DMS 273 (cell line): Measurements from ENCODE around the gene TTC7B.
A peak's percentile ranks its signal among the peaks of the same experiment; 100 is the strongest.

Experiments
- DNase-seq: peaks from one replicate; lab custom pipeline; 2025; ENCODE audit not compliant: unreplicated experiment; lab: John Stamatoyannopoulos, UW

TTC7B gene

DNA sequence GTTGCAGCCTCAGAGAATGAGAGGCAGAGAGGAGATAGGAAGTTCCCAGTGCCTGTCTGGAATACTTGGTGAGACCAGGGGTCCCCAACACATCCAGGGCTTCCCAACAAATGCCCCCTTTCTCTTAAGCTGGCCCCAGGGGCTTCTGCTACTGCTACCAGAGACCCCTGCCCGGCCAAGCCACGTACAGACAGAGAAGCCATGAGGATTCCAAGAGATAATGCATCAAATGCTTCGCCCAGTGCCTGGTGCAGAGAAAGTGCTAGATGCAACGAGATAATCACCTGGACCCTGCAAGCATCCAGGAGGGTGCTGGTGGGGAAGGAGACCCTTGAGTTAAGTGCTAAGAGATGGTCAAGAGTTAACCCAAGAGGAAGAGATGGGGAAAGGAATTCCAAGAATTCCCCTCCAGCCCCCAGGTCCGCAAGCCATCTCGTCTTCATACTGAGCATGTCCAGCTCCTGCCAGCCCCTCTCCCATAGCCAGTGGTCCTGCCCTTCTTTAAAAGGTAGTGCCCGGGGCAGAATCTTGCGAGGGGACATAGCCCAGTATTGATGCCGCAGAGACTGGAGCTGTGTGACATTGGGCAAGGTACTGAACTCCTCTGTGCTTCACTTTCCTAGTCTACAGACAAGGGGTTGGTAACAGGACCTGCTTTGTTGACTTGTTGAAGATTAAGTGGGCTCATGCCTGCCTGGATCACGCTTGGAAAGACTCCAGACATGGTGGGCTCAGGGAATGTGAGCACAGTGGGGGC lies 316.1 kb downstream of the TTC7B start:
- DNase-seq = no peak

DNA sequence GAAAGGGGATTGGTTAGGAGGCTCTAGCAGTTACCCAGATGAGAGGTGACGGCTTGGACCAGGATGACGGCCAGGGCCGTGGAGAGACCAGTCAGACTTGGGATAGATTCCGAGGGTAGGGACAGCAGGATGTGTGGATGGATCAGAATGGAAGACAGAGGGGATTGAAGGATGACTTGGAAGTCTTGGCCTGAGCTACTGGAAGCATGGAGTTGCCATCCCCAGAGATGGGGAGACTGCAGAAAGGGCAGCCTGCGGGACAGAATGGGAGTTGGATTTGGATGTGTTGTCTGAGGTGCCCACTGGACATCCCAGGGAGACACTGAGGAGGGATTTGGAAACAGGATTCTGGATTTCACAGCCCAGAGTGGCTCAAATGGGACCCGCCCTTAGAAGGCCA lies 317.1 kb downstream of the TTC7B start:
- no peak for DNase-seq

DNA sequence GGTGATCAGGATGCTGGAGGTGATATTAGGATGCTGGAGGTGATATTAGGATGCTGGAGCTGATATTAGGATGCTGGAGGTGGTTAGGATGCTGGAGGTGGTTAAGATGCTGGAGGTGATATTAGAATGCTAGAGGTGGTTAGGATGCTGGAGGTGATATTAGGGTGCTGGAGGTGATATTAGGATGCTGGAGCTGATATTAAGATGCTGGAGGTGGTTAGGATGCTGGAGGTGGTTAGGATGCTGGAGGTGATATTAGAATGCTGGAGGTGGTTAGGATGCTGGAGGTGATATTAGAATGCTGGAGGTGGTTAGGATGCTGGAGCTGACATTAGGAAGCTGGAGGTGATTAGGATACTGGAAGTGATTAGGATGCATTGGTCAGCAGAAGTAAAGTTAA lies 318.0 kb downstream of the TTC7B start:
- no peak for DNase-seq

DNA sequence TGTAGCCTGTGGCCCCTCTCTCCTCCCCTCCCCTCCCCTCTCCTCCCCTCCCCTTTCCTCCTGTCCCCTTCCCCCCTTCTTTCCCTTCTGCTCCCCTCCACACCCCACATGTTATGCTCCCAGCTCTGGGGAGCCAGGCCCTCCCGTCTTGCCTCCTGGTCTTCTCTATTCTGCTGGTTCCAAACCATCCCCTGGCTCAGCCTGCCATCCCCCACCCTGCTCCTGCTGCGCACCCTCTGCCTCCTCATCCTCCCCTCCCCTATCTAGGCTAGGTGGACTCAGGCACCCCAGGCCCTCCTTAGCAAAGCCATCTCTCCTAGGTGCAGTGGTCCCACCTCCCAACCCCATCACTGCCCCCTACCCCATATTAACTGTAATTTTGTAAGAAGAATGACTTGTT lies 319.9 kb downstream of the TTC7B start:
- DNase-seq = no peak

DNA sequence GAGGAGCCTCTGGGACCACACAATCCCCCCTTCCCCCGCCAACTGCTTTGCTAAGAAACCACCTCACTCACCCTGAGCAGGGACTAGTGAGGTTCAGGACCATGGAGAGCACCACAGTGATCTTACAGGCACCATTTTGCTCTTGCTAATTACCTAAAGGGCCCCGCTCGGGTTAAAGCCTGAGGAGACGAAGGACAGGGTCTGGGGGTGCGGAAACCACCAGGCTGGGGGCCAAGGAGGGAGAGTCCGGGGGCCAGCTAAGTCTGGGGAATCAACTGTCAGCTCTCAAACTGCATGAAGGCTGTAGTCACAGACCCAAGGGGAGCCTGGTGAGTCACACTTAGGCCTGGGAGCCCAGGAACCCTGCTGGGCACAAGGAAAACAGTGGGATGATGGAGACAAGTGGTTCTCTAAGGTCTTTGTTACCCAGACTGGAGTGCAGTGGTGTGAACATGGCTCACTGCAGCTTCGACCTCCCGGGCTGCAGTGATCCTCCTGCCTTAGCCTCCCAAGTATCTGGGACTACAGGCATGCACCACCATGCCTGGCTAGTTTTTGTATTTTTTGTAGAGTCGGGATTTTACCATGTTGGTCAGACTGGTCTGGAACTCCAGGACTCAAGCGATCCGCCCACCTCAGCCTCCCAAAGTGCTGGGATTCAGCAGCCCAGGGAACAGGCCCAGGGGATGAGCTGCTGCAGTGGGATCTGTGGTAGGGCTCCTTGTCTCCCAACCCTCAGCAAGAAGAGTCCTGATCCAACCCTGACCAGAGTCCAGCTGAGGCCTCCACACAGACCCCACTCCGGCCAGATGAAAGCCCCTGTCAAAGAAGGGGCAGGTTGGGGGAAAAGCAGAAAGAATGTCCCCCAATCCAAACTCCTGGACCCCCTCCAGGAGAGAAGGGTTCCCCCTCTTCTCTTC lies 320.6 kb downstream of the TTC7B start:
- DNase-seq = peak; percentile 70

DNA sequence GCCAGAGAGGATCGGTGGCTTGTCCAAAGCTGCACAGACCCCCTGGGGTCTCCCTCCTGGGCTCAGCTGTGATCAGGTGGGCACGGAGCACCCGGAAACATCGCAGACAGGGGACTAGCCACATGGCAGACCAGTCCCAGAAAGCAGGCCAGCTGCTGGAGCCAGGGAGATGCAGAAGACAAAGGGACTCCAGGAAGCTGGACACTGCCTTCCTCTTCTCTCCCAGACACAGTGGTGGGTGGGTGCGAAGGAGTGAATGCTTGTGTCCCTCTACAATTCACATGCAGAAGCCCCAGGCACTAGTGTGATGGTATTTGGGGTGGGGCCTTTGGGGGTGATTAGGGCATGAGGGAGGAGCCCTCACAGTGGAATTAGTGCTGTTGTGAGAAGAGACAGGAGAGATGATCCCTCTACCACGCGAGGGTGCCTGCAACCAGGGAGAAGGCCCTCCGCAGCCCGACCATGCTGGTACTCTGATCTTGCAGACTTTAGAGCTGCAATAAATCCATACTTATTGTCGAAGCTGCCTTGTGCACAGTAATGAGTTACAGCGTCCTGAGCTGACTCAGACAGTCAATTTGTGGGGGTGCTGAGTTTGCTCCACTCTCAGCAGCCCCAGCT lies 324.2 kb downstream of the TTC7B start:
- DNase-seq = peak; percentile 62

DNA sequence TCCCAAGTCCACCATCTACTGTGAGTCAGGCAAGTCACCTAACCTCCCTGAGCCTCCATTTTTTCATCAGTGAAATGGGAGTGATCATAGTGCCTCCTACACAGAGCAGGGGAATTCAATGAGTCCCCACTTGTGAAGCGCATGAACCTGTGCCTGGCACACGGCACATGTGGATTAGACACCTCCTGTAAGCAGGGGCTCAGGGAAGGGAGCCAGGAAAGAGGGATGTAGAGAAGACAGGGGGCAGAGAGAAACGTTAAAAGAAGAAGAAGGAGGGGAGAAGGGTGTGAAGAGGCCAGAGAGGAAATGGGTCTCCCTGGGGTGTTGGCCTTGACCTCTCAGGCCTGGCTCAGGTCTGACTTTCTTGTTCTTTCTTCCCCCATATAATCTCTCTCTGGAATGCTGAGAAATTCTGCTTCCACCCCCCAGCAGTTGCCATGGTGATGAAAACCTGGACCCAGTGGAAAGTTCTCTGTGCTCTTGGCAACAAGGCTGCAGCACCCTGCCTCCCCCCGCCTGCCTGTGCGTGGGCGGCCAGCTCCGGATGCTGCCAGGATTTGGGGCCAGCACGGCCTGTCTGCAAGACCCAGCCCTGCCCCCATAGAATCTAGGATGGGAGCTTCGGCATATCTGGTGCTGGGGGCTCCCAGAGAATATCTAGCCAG lies 324.9 kb downstream of the TTC7B start:
- peak; percentile 92 for DNase-seq

DNA sequence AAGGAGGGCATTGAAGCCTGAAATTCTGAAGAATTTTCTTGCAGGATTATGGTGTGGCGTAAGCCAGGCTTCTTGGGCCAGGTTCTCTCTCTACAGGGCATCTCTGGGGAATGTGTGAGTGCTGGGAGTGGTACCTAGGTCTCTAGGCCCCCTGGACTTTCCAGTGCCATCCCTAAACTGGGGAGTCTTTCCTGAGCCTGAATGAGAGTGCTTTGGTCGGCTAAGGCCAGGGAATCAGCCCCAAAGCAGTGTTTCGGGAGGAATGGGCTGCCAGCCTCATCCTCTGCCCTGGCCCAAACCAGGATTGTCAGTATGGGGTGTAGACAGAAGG lies 325.5 kb downstream of the TTC7B start:
- no peak for DNase-seq

DNA sequence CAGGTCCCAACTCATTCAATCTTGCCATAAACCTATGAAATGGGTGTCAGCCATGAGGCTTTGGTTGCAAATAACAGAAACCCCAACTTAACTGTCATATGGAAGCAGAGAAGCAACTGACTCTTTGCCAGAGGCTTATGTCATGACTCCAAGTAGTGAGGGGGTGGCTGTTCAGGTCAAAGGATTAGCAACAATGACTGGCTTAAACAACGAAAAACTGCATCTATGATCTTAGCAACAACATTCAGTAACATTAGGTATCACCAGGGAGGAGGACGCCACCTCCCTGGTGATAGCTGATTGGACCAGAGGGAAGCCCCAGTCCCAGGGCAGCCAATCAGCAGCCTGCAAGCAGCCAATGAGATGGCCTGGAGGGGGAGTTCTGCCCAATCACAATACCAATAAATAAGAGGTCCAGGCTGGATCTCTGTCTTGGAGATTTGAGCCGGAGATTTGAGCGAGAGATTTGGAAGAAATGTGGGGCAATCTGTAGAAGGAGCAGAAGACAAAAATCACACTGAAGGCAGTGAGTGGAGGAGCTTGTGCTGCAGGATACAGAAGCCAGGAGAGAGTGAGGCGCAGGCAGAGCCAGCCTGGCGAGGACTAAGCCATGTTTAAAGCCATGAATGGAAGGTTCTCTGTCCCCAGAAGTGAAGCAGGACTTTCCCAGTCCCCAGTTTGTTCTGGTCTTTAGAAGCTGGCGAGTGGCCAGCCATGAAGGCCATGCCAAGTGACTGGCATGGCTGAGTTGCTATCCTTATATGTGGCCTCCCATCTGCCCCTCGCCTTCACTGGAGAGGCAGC lies 326.1 kb downstream of the TTC7B start:
- peak; percentile 56 for DNase-seq

DNA sequence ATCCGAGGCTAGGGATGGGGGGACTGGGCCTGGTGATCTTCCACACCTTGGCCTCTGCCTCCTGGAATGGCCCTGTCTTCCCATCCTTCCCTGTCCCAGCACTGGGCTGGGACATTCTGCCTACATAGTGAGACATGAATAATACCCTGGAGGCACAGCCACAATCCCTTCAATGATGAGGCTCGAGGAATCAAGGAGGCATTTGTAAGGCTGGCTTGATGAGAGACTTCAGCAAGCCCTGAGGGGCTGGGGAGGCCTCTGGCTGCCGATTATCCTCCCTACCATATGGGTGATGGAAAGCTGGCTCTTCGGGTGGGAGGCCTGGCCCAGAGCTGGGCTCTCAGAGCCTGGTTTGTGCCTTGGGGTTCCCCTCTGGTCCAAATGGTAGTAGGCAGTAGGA lies 326.9 kb downstream of the TTC7B start:
- no peak for DNase-seq

DNA sequence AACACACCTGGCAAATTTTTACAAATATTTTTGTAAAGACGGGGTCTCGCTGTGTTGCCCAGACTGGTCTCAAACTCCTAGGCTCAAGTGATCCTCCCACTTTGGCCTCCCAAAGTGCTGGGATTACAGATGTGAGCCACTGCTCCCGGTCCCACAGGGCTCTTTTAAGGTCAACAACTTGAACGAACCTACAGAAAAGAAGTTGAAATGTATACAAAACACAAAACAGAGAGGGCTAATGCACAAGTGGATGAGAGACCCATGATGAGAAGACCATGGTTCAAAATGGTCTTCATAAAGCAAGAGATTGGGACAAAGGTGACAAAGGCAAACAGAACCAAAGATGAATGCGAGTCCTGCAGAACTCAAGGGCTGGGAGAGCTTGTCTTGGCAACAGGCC lies 328.0 kb downstream of the TTC7B start:
- no peak for DNase-seq

DNA sequence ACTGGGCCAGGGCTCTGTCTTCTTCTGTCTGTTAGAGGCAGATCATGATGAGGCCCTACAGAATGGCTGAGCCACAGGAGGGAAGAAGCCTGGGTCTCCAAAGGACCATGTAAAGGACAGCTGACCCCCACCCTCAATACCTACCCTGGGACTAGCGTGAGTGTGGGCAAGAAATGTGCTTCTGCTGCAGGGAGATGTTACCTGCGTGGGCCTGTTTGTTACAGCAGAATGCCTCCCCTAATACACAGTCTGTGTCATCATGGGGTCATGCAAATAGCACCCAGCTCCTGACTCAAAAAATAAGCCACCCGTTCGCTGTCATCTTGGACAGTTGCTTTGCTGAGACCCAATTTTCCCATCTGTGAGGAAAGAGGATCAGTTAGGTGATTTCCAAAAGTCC lies 328.8 kb downstream of the TTC7B start:
- peak; percentile 60 for DNase-seq

DNA sequence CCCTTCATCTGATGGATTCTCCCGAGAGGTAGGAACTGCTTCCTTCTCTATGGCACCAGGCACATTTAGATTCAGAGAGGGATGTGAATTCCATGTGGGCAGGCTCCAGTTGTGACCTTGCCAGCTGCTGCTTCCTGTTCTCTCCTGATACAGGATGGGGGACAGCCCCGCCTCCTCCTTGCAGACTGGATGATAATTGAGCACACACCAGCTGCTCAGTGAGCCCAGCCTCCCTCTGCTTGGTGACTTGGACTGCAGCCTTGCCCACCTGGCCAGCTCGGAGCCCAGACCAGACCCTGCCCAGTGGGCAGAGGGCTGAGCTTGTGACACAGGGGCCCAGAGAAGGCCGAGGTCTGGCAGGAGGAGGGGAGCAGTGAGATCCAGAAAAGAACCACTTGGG lies 329.2 kb downstream of the TTC7B start:
- DNase-seq = peak; percentile 97

DNA sequence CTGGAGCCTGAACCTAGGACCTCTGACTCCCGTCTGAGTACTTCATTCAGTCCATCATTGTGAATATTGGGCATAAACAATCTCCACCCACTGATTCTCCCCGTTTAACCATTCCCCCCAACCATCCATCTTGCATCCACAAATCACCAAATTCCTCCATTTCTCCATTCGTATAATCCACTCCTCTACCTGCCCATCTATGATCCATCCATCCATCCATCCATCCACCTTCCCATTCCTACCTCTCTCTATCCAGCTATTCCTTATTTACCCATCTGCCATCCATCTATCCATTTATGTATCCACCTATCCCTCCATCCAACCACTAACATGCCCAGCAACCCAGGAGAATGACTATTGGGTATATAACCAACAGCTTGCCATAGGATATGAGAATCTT lies 331.9 kb downstream of the TTC7B start:
- no peak for DNase-seq

DNA sequence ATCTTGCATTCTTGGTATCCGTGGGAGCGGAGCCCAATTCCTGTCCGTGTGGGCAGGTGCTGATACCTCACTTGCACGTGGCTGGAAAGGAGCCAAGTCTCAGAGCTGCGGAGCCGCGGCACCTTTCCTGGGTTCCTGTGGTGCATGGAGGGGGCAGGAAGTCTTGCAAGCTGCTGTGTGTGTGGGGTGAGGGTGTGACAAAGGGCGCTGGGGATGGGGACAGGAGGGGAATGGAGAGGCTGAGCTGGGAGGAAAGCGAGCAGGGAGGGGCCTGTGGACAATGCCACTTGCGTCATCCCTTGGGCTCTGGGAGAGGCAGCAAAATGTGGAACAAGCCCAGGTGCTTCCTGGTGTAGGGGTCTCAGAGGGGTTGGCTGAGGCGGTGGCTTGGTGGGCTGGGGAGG lies 332.7 kb downstream of the TTC7B start:
- DNase-seq = no peak

DNA sequence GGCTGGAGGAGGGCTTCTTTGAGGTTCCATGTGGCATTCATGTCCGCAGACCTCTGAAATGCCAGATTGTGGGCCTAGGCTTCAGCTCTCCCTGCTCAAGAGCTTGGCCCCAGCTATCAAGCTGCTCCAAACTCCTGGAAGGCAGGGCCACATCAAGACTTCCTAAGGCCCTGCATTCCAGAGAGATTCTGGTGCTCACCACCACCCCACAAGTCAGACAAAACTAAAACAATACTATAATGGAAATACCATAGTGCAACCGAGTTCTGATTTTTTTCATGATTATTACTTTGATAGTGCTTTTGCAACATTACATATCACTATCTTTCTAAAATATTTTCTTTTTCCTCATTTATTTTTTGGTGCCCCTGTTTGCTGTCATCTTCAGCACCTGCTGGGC lies 333.1 kb downstream of the TTC7B start:
- no peak for DNase-seq

DNA sequence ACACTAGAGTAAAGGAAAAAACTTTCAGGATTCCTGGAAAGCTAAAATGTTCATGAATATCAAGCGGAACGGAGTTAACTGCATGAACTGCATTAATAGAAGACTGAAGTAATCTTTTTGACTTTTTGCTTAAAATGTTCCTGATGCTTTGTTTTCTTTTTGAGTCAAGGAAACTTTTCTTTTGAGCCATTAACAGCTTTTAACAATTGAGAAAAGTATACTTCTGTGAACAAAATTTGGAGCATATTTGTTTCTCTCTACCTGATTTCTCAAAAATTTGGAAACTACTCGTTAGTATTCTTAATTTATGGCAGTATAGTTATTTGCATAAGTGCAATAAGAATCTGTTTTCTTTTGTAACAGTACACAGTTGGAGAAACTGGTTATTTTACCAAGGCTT lies 340.9 kb downstream of the TTC7B start:
- no peak for DNase-seq
